GM12864 (cell line): Measurements from ENCODE around the gene CCDC50.

Source experiments
- DNase-seq: peaks from one replicate; pipeline ENCODE4 v3.0.0-alpha.2; 2011; ENCODE audit warnings: low read depth
- H3K4me3 ChIP-seq: 2 replicates; pipeline ENCODE4 v1.5.1; 2011; ENCODE audit warnings: mild to moderate bottlenecking, low read depth, low read length, control low read depth
- CTCF ChIP-seq: IDR thresholded peaks from 2 replicates; pipeline ENCODE4 v1.5.1; 2011; ENCODE audit warnings: low read depth, mild to moderate bottlenecking, moderate library complexity, low read length, control low read depth, inconsistent platforms; ENCODE audit errors: missing control alignments

CCDC50 gene

GRCh38 chr3:191426311-191426710 lies 97.1 kb downstream of the CCDC50 start:
- no peak overlapping the region for H3K4me3 ChIP-seq
- no peak for DNase-seq
- TF ChIP-seq CTCF, result no peak

- no peak overlapping the region for H3K4me3 ChIP-seq
- DNase-seq, result no peak
- TF ChIP-seq CTCF, result no peak
Measured at GRCh38 chr3:191428177-191428576, 99.0 kb downstream of the CCDC50 start.

GRCh38 chr3:191430103-191430502 lies 100.9 kb downstream of the CCDC50 start:
- no peak overlapping the region for H3K4me3 ChIP-seq
- DNase-seq, result no peak
- no peak for TF ChIP-seq CTCF

GRCh38 chr3:191431160-191431822 lies 102.1 kb downstream of the CCDC50 start:
- no peak overlapping the region for H3K4me3 ChIP-seq
- TF ChIP-seq CTCF, result no peak
- no peak for DNase-seq

GRCh38 chr3:191432162-191432561 lies 103.0 kb downstream of the CCDC50 start:
- no peak overlapping the region for H3K4me3 ChIP-seq
- no peak for TF ChIP-seq CTCF
- DNase-seq, result no peak

GRCh38 chr3:191434024-191434423 lies 104.8 kb downstream of the CCDC50 start:
- H3K4me3 ChIP-seq, result no peak overlapping the region
- TF ChIP-seq CTCF, result no peak
- no peak for DNase-seq

GRCh38 chr3:191435981-191436380 lies 106.8 kb downstream of the CCDC50 start:
- no peak for DNase-seq
- TF ChIP-seq CTCF, result no peak

More at GRCh38 chr3:191435981-191436380, 106.8 kb downstream of the CCDC50 start:
- no peak overlapping the region for H3K4me3 ChIP-seq
